ENCODE measurements around the gene HOPX.

HOPX gene

GRCh38 chr4:56658528-56658927, 22.6 kb downstream of the HOPX start:
- Mint-ChIP-seq H3K27ac (ENCODE audit: low read depth) (no peak overlapping the region), H3K36me3 (ENCODE audit: insufficient read depth) (peaks cover 10% of the 10 kb centered on the region), H3K27me3 (peaks cover 9% of the 10 kb centered on the region), H3K4me3 (no peak overlapping the region), H3K9me3 (no peaks in the 10 kb centered on the region), H3K4me1 (peaks cover 30% of the 10 kb centered on the region)
- no peak for ATAC-seq (replicated peaks; ENCODE audit: extremely low read depth, poor library complexity, severe bottlenecking)
- DNase-seq (ENCODE audit: low spot score in 2 of 2): no peak

DNA sequence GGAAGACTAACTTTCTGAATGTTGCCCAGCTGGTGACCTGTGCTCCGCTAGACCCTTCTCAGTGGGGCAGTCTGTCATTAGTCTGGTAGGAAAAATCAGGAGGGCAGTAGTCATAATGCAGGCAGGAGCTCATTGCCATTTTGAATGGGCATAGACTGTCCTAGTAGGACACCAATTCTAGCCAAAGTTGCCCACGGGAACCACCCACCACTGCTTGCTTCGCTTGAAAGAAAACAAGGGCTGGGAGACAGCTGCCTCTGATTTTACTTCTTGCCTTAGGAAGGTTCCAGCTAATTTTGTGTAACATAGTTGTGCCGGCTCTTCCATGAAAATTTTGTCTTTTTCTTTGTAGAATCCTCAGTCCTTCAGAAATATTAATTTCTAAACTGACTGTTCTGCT, 23.3 kb downstream of the HOPX start:
- peaks cover 10% of the 10 kb centered on the region for H3K36me3 Mint-ChIP-seq (ENCODE audit: insufficient read depth)
- no peak overlapping the region for H3K27ac Mint-ChIP-seq (ENCODE audit: low read depth)
- peak overlapping the region; percentile 13 for H3K4me3 Mint-ChIP-seq
- ATAC-seq (replicated peaks; ENCODE audit: extremely low read depth, poor library complexity, severe bottlenecking) (no peak), DNase-seq (ENCODE audit: low spot score in 2 of 2) (no peak)
- peaks cover 9% of the 10 kb centered on the region for H3K27me3 Mint-ChIP-seq
- H3K9me3 Mint-ChIP-seq: no peaks in the 10 kb centered on the region
- H3K4me1 Mint-ChIP-seq: peaks cover 34% of the 10 kb centered on the region

DNA sequence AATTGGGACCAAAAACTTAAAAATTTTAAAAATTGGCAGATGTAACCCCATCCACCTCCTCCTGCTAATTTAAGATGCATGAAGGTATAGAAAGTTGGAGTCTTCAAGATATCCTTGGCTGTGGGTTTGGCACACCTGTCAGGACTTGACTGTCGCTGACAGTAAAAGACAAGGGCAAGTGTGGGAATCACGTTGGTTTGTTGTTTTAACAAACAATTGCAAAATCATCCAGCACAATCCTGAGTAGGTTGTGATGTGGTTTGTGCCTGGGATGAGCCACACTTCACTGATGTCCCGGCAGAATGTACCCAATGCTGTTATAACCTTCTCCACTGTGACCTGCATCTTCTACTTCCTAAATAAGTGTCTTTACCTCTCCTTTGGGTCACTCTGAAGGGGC, 24.0 kb downstream of the HOPX start:
- H3K4me3 Mint-ChIP-seq: peak overlapping the region; percentile 97
- DNase-seq (ENCODE audit: low spot score in 2 of 2) (no peak), ATAC-seq (replicated peaks; ENCODE audit: extremely low read depth, poor library complexity, severe bottlenecking) (no peak)
- H3K27ac Mint-ChIP-seq (ENCODE audit: low read depth): no peak overlapping the region
- H3K9me3 Mint-ChIP-seq: no peaks in the 10 kb centered on the region
- peaks cover 41% of the 10 kb centered on the region for H3K4me1 Mint-ChIP-seq
- H3K36me3 Mint-ChIP-seq (ENCODE audit: insufficient read depth): peaks cover 10% of the 10 kb centered on the region
- peaks cover 9% of the 10 kb centered on the region for H3K27me3 Mint-ChIP-seq

DNA sequence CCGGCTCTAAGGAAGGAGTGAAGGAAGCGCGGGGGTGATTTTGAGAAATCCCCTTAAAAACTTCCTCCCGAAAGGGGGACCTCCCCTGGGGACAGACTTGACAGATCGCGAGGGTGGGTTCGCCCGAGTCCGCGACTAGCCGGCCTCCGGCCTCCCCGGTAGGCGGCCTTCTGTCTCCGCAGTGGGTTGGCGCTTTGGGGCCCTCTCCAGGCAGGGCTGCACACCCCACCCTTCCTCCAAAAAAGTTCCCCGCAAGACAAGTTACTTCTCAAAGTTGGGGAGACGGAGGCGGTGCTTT, 24.8 kb downstream of the HOPX start:
- no peak for DNase-seq (ENCODE audit: low spot score in 2 of 2)
- Mint-ChIP-seq H3K36me3 (ENCODE audit: insufficient read depth) (peaks cover 10% of the 10 kb centered on the region), H3K27ac (ENCODE audit: low read depth) (peak overlapping the region; percentile 74), H3K9me3 (no peaks in the 10 kb centered on the region), H3K4me3 (peak overlapping the region; percentile 97), H3K27me3 (peaks cover 9% of the 10 kb centered on the region), H3K4me1 (peaks cover 49% of the 10 kb centered on the region)
- ATAC-seq (replicated peaks; ENCODE audit: extremely low read depth, poor library complexity, severe bottlenecking): peak; percentile 73

- Mint-ChIP-seq H3K27me3 (peaks cover 9% of the 10 kb centered on the region), H3K4me3 (peak overlapping the region; percentile 97), H3K9me3 (no peaks in the 10 kb centered on the region), H3K36me3 (ENCODE audit: insufficient read depth) (peaks cover 10% of the 10 kb centered on the region), H3K27ac (ENCODE audit: low read depth) (peak overlapping the region; percentile 93), H3K4me1 (peaks cover 55% of the 10 kb centered on the region)
- peak; percentile 34 for ATAC-seq (replicated peaks; ENCODE audit: extremely low read depth, poor library complexity, severe bottlenecking)
- no peak for DNase-seq (ENCODE audit: low spot score in 2 of 2)
Observed at GRCh38 chr4:56655627-56656345, 25.3 kb downstream of the HOPX start.

GRCh38 chr4:56655209-56655626, 25.9 kb downstream of the HOPX start:
- peak overlapping the region; percentile 93 for H3K27ac Mint-ChIP-seq (ENCODE audit: low read depth)
- H3K27me3 Mint-ChIP-seq: peaks cover 9% of the 10 kb centered on the region
- no peaks in the 10 kb centered on the region for H3K9me3 Mint-ChIP-seq
- H3K4me3 Mint-ChIP-seq: peak overlapping the region; percentile 97
- peaks cover 10% of the 10 kb centered on the region for H3K36me3 Mint-ChIP-seq (ENCODE audit: insufficient read depth)
- peaks cover 60% of the 10 kb centered on the region for H3K4me1 Mint-ChIP-seq
- no peak for ATAC-seq (replicated peaks; ENCODE audit: extremely low read depth, poor library complexity, severe bottlenecking)
- no peak for DNase-seq (ENCODE audit: low spot score in 2 of 2)

- H3K36me3 Mint-ChIP-seq (ENCODE audit: insufficient read depth): peaks cover 10% of the 10 kb centered on the region
- peak overlapping the region; percentile 93 for H3K27ac Mint-ChIP-seq (ENCODE audit: low read depth)
- no peaks in the 10 kb centered on the region for H3K9me3 Mint-ChIP-seq
- peak overlapping the region; percentile 97 for H3K4me3 Mint-ChIP-seq
- ATAC-seq (replicated peaks; ENCODE audit: extremely low read depth, poor library complexity, severe bottlenecking) (no peak), DNase-seq (ENCODE audit: low spot score in 2 of 2) (no peak)
- peaks cover 9% of the 10 kb centered on the region for H3K27me3 Mint-ChIP-seq
- peaks cover 69% of the 10 kb centered on the region for H3K4me1 Mint-ChIP-seq
Observed at GRCh38 chr4:56654238-56654632, 26.9 kb downstream of the HOPX start.

GRCh38 chr4:56653461-56654237, 27.4 kb downstream of the HOPX start:
- H3K4me1 Mint-ChIP-seq: peaks cover 75% of the 10 kb centered on the region
- peak overlapping the region; percentile 97 for H3K4me3 Mint-ChIP-seq
- no peak for ATAC-seq (replicated peaks; ENCODE audit: extremely low read depth, poor library complexity, severe bottlenecking)
- peaks cover 10% of the 10 kb centered on the region for H3K36me3 Mint-ChIP-seq (ENCODE audit: insufficient read depth)
- H3K27ac Mint-ChIP-seq (ENCODE audit: low read depth): peak overlapping the region; percentile 93
- DNase-seq (ENCODE audit: low spot score in 2 of 2): no peak
- H3K9me3 Mint-ChIP-seq: no peaks in the 10 kb centered on the region
- H3K27me3 Mint-ChIP-seq: peaks cover 9% of the 10 kb centered on the region

- DNase-seq (ENCODE audit: low spot score in 2 of 2) (no peak), ATAC-seq (replicated peaks; ENCODE audit: extremely low read depth, poor library complexity, severe bottlenecking) (no peak)
- H3K36me3 Mint-ChIP-seq (ENCODE audit: insufficient read depth): peaks cover 10% of the 10 kb centered on the region
- H3K4me1 Mint-ChIP-seq: peaks cover 71% of the 10 kb centered on the region
- no peak overlapping the region for H3K4me3 Mint-ChIP-seq
- H3K9me3 Mint-ChIP-seq: no peaks in the 10 kb centered on the region
- H3K27me3 Mint-ChIP-seq: no peaks in the 10 kb centered on the region
- H3K27ac Mint-ChIP-seq (ENCODE audit: low read depth): peak overlapping the region; percentile 38
Observed at GRCh38 chr4:56652196-56652595, 28.9 kb downstream of the HOPX start.

- H3K4me3 Mint-ChIP-seq: no peak overlapping the region
- no peak overlapping the region for H3K27ac Mint-ChIP-seq (ENCODE audit: low read depth)
- no peak for ATAC-seq (replicated peaks; ENCODE audit: extremely low read depth, poor library complexity, severe bottlenecking)
- H3K9me3 Mint-ChIP-seq: no peaks in the 10 kb centered on the region
- H3K4me1 Mint-ChIP-seq: peaks cover 63% of the 10 kb centered on the region
- DNase-seq (ENCODE audit: low spot score in 2 of 2): no peak
- H3K27me3 Mint-ChIP-seq: no peaks in the 10 kb centered on the region
- H3K36me3 Mint-ChIP-seq (ENCODE audit: insufficient read depth): peaks cover 7% of the 10 kb centered on the region
Observed at GRCh38 chr4:56651056-56651350, 30.1 kb downstream of the HOPX start.

GRCh38 chr4:56650262-56651055, 30.6 kb downstream of the HOPX start:
- Mint-ChIP-seq H3K4me3 (peak overlapping the region; percentile 26), H3K27me3 (no peaks in the 10 kb centered on the region), H3K9me3 (no peaks in the 10 kb centered on the region), H3K4me1 (peaks cover 61% of the 10 kb centered on the region), H3K36me3 (ENCODE audit: insufficient read depth) (peaks cover 9% of the 10 kb centered on the region), H3K27ac (ENCODE audit: low read depth) (peak overlapping the region; percentile 84)
- DNase-seq (ENCODE audit: low spot score in 2 of 2) (no peak), ATAC-seq (replicated peaks; ENCODE audit: extremely low read depth, poor library complexity, severe bottlenecking) (no peak)

DNA sequence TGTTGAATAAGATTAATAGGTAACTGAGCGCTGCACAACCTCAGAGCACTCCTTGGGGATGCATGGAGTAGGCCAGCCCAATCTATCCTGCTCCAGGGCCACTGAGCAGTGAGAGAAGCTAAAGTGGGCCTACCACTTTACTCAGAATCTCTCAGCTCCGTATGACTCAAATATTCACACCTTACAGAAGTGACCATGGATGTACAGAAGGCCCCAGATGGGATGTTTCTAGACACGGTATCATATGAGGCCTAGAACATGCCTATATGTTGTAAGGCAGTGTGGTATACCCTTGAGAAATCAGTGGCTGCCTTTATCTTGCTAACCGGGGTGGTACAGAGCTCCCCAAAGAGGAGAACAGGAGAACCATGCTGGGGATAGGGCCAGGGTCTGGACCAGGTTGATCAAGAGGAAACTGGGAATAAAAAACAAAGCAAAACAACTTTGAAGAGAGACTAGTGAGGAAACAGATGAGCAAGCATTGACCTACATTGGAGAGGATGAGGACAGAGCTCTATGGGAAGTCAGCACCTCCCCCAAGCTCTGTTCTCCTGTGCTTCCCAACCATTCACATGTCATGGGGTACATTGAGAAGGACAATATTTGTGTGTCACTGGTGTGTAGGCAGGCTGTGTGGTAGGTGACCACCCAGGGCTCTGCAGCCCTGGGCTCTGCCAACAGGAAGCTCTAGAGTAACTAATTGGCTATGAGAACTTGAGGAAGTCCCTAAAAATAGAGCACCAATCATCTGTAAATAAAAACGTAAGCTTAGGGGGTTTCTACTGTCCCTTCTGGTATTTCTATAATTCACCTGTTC, 31.4 kb downstream of the HOPX start:
- DNase-seq (ENCODE audit: low spot score in 2 of 2) (no peak), ATAC-seq (replicated peaks; ENCODE audit: extremely low read depth, poor library complexity, severe bottlenecking) (peak; percentile 47)
- Mint-ChIP-seq H3K36me3 (ENCODE audit: insufficient read depth) (peaks cover 2% of the 10 kb centered on the region), H3K4me1 (peaks cover 53% of the 10 kb centered on the region), H3K9me3 (no peaks in the 10 kb centered on the region), H3K27ac (ENCODE audit: low read depth) (peak overlapping the region; percentile 84), H3K4me3 (peak overlapping the region; percentile 26), H3K27me3 (no peaks in the 10 kb centered on the region)

Measured in central memory CD8-positive, alpha-beta T cell (primary cell).